DLD1 (cell line): ENCODE data around the gene TAAR8.
"Not testable (repeated sequence)": the region's sequence is repeated elsewhere in the genome, so short reads cannot be mapped to it uniquely, and the experiment has no call there.

Experiments
- in situ Hi-C: cut with HindIII; loops from 2 replicates; pipeline ENCODE4 v1.10.0; 2017; ENCODE audit warnings: low sequenced_read_pairs

TAAR8 gene

DNA sequence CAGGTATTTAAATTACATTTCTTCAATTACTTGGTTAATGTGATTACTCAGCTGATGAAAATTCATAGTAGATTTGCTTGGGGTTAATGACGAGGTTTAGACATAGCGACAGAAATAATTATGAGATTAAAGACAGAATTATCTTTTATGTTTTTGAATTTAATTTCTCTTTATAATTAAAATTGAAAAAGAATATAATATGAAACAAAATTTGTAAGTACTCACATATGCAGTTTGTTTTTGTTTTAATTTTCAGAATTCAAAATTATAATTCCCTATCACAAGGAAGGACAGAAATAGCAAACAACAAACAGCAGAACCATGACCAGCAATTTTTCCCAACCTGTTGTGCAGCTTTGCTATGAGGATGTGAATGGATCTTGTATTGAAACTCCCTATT is at the start of gene TAAR8:
TSS of gene TAAR8 (plus strand) at position 301 of the 400 bp plus-strand sequence. CDS start at position 322, 21 bp downstream.
- in situ Hi-C loops, result no loop called here

DNA sequence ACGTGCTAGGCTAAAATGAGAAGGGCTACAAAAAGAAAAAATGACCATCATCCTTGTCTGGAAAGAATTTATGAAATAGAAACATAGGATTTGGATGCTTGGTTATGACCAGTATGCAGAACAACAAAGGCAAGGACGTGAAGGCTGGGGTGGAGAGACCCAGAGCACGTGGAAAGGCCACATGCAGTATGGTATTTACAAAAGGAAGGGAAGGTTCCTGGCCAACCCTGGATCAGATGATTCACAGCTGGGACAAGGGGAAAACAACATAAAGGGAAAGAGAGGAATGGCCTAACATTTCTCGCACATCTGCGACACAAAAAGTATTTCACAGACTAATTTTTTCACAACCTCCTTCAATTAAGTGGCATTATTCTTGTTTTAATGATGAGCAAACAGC is 47.7 kb upstream of the TAAR8 start:
- in situ Hi-C loops, result no loop called here

DNA sequence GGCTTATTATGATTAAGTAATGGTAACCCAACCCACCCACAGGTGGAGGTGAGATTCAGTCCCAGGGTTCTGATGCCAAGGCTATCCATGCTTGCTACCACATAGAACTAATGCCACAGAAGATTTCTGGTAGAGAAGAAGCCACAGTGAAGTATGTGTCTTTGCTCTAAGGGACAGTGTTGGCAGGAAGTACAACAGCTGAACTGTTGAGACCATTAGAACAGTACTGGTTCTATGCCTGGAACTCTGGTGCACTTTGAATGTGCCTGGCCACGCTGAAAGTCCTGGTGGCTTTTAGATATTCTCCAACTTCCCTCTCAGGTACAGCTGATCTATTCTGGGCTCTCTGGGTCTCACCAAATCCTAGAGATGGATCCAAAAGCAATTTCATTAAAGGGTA is 47.3 kb upstream of the TAAR8 start:
- in situ Hi-C loops, result no loop called here

GRCh38 chr6:132506461-132506860 is 46.0 kb upstream of the TAAR8 start:
- in situ Hi-C loops, result no loop called here

DNA sequence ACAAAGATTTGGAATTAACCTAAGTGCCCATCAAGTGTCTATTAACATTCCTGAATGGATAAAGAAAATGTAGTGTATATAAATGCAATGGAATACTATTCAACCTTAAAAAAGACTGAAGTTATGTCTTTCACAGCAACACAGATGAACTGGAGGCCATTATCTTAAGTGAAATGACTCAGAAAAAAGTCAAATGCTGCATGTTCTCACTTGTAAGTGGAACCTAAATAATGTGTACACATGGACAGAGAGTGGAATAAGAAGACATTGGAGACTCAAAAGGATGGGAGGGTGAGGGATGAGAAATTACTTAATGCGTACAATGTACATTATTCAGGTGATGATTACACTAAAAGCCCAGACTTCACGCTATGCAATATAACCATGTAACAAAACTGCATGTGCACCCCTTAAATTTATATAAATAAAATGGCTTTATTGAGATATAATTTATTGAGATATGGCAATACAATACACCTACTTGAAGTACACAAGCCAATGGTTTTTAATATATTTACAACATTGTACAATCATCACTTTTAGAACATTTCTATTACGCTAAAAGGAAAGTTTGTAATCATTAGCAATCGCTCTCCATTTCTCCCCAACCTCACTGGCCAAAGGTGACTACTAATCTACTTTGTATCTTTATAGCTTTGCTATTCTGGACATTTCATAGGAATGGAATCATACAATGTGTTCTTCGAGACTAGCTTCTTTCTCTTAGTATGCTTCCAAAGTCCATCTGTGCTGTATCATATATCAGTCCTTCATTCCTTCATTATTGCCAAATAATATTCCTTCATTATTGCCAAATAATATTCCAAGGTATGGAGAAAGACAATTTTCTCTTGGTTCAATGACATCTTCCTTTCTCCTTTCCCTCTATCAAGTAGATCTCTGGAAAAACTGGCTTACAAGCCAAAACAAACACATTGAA is 45.3 kb upstream of the TAAR8 start:
- in situ Hi-C loops, result no loop called here

GRCh38 chr6:132511210-132511830 is 41.2 kb upstream of the TAAR8 start:
- in situ Hi-C loops, result no loop called here

- in situ Hi-C loops, result no loop called here
Measured at GRCh38 chr6:132511831-132512220, 40.6 kb upstream of the TAAR8 start.

DNA sequence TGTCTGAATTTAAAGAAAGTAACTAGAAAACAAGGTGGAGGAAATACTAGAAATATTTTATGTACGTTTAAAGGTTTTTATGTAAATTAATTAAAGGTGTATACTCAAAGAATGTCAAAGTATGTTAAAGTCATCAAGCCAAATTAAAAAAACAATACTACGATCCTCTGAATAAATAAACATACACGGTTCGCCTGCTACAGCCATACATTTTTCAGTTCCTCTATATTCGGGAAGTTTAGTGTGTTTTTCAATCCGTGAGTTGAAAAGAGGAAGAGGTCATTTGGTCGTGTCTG is 40.2 kb upstream of the TAAR8 start:
- in situ Hi-C loops, result no loop called here

DNA sequence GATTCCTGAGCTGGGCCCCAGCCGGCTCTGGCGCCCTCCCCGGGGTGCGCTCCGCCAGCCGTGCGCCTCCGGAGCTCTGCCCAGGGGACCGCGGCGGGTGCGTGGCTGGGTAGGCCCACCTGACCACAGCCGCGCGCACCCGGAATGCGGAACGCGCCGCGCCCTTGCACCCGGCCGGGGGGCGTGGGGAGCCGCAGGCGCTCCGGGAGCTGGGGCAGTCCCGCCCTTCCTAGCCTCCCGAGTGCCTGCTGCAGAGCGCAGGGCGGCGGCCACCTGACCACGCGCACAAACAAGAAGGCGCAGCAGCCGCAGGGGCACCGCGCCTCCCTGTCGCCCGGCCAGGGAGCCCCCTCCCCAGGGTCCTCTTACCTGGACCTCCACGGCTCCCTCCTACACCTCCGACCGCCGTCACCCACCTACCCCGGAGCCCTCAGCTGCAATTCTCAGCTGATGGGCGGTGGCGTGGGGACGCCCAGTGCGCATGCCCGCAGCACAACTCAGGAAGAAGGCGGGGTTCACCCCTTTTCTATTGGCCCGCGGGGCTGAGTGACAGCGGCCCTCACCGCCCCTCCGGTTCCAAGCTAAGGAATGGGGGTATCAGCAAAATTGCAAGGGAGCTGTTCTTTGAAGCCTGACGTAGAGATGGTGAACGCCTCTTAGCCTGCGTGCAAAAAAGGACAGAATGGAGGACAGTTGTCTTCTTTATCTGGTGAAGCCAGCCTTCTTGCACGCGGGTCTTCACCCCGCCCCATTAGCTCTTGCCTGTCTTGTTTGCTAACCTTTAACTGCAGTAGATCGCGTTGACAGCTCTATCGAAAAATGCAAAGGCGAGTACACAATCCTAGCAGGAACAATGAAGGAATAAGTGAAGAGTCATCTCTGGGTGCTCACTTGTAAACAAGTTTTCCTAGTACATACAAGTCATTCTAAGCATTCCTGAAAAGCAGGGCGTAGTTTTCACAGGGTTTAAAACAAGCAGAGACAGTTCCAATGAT is 39.5 kb upstream of the TAAR8 start, which contains the start of gene STX7:
TSS of gene STX7 (minus strand) at position 479 of the 995 bp plus-strand sequence. CDS start 9,586 bp downstream, outside the sequence.
- in situ Hi-C loops, result no loop called here

- in situ Hi-C loops, result no loop called here
Measured at GRCh38 chr6:132513831-132514545, 38.5 kb upstream of the TAAR8 start.

DNA sequence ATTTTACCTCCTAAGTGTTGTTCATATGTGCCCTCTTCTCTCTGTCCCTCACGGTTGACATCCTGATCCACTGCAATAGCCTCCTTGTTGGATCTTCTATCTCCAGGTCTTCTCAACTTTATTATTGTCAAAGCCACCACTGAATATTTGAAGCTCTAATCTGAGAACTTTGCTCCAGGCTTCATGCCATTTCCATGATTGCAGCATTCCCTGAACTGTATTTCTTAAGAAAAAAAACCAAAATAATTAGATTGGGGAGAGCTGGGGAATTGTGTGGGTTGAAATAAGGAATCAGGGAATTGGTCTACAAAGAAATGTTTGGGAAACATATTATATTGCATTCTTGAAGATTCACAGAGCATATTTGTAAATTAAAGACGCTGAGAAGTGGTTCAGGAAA is 37.1 kb upstream of the TAAR8 start:
- in situ Hi-C loops, result no loop called here

DNA sequence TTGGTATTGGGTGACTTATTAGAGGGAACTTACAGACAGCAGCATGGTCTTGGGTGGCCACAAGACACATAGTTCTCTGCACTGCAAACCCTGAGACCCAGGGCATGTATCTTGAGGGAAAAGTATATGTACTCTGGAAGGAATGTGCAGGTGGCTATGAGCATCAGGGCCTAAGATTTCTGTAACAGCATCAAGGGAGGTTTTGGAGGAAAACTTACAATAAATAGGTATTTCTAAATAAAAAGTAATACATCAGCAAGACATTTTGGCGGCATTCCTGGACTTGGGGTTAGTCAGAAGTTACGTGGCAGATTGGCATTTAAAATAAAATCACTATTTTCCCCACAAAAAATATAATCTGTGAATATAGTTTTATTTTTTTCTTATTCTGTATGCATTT is 31.5 kb upstream of the TAAR8 start:
- in situ Hi-C loops, result no loop called here

- in situ Hi-C loops, result no loop called here
Measured at GRCh38 chr6:132524646-132525045, 27.8 kb upstream of the TAAR8 start.

- in situ Hi-C loops, result no loop called here
Measured at GRCh38 chr6:132525866-132526265, 26.6 kb upstream of the TAAR8 start.

GRCh38 chr6:132526461-132526860 is 26.0 kb upstream of the TAAR8 start:
- in situ Hi-C loops, result no loop called here

DNA sequence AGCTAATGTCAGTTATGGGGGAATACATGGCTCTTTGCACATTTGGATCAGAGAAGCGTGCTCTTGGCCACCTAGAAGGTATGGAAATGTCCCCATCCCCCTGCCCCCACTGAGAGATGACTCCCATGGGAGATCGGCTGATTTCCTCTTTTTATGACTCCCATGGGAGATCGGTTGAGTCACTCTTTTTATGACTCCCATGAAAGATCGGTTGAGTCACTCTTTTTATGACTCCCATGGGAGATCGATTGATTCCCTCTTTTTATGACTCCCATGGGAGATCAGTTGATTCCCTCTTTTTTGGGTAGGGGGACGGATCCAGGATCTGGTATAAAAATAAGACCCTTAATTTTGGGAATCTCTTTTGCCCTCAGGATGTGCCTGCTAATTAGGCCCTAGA is 24.7 kb upstream of the TAAR8 start:
- in situ Hi-C loops, result no loop called here

DNA sequence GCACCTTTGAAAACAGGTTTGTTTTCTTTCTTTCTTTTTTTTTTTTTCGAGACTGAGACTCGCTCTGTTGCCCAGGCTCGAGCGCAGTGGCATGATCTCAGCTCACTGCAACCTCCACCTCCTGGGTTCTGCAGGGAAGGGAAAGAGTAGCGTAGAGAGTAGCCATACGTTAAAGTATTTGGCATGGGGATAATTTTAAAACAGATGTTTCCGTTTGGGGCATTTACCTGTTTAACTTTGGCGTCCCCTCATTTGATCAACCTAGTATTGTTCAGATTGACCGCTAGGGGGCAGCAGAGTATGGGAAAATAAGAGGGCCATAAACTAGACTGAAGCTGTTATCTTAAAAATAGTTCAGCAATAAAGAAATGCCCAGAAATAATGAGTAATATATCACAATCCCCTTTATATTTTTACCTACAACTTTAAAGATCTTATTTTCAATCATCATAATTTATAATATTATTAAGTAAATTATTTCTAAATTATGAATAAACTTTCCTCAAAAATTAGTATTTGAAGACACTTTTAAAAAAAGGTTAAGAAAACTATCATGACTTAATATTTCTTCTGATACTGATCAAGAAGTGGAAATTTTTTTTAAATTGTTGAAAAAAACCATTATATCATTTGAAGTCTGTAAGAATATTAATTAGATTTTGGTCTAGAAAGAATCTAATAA is 22.0 kb upstream of the TAAR8 start:
- in situ Hi-C loops, result no loop called here

DNA sequence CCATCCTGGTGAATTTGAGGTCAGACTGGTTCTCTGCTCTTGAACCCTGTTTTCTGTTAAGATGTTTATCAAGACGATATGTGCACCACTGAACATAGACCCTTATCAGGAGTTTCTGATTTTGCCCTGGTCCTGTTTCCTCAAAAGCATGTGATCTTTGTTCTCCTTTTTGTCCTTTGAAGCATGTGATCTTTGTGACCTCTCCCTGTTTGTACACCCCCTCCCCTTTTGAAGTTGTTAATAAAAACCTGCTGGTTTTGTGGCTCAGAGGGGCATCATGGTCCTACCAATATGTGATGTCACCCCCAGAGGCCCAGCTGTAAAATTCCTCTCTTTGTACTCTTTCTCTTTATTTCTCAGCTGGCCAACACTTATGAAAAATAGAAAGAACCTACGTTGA is 17.9 kb upstream of the TAAR8 start:
- in situ Hi-C loops, result not testable (repeated sequence)

DNA sequence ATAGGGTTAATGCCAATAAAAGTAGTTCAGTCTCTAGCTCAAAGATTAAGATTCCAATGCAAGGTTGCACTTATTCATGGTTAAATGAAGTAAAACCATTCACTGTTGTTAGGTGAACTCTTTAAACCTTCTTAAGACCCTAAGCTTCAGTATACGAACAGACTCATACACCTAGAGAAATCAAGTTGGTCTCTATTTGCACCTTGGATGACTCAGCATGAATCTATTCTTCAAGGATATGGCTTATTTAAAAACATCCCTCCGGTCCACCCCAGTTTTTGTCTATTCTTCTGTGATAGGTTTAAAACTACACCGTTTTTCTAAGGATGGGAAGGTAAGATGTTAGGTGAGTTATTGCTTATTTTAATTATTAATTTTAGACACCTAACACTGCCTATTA is 15.3 kb upstream of the TAAR8 start:
- in situ Hi-C loops, result no loop called here

DNA sequence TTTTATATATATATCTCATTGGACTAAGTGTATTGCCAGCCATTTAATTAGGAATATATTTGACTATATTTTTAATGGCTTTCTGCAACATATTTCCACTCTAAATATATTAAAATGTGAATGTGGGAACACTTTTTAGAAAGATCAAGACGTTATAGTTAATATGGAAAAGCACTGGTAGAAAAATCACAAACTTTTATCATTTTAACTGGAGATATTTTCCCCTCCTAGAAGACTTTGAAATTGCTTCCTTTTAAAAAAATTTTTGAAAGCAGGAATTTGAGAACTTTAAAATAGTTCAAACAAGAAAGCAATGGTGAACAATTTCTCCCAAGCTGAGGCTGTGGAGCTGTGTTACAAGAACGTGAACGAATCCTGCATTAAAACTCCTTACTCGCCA is 14.5 kb upstream of the TAAR8 start, which contains the start of gene TAAR9:
TSS of gene TAAR9 (plus strand) at position 301 of the 400 bp plus-strand sequence. CDS start at position 314, 13 bp downstream.
- in situ Hi-C loops, result no loop called here
